CD4-positive, alpha-beta T cell treated with Interferon alpha-2 for 1 hour (primary cell): ENCODE measurements around the gene SUGP2.
"Not testable (repeated sequence)": the region's sequence is repeated elsewhere in the genome, so short reads cannot be mapped to it uniquely, and the experiment has no call there.

Experiments used
- DNase-seq, 2 donors: peaks; one replicate each; pipeline ENCODE4 v3.0.0-alpha.2; 2020 to 2022

The SUGP2 gene

DNA sequence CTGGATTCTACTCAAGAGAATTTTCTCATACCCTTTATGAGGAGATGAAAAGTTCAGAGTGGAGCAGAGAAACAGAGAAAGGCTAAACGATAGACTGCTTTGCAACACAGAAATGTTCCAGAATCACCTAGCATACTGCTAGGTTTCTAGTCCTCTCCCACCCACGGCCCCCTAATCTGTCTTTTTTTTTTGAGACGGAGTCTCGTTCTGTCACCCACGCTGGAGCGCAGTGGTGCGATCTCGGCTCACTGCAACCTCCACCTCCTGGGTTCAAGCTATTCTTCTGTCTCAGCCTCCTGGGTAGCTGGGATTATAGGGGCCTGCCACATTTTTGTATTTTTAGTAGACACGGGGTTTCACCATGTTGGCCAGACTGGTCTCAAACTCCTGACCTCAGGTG lies 4.8 kb downstream of the SUGP2 start:
- DNase-seq, result no peak

DNA sequence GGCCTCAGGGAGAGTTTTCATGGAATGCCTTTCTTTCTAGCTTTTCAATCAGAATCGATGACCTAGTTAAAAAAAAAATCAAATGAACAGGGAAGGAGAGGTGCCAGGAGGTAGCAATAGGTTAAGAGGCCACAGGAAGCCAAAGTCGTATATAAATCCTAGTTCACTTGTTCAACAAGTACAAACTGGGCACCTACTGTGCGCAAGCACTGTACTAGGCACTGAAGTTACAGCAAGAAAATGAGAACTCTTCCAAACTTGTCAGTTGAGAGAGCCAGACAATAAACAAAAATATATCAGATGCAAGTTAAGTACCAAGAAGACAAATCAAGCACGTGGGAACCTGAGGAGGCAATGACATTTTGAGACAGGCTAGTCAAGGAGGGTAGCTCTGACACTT lies 6.1 kb downstream of the SUGP2 start:
- no peak for DNase-seq

DNA sequence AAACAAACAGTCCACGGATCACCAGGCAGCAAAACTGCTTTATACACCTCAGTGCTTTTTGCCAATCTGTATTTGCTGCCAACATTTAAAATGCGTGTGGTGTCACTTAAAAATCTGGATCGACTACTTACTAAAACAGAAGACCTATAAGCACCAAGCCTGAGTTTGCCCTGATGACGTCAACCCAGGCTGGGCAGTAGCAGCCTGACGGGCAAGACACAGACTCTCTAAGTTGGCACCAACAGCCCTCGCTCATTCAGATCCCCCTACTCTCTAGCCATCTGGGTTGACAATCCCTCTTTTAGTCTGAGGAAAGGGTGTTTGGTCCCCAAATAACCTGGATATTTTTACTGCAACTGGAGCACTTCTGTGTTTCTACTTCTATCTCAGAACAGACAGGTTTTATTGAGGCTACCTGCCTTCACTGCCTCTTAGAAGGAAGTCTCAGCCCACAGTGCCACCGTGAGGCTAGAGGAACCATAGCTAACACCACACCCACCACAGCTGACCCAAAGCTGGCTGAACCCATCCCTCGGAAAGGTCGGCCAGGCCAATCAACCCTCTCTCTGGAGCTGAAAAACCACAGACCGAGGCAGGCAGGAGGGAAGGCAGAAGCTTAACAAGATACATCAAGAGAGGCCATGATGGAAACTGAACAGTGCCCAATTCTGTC lies 6.9 kb downstream of the SUGP2 start:
- no peak for DNase-seq

DNA sequence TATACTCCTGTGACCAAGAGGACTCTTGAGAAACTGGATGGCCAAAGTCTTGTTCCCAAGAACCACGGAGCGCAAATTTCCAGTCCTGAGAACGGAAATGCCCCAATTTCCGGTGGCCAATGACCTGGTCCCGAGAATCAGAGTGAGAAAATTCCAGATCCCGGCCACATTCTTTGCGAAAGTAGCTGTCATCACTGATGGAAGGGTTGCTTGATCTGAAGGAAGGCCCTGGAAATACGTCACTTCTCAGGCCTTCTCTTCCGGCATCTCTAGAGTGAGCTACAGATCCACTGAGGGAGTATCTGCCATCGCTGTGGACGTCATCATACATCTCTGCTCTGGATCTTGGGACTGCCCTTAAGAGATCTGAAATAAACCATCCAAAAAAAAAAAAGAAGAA lies 7.5 kb downstream of the SUGP2 start:
- DNase-seq, result no peak

DNA sequence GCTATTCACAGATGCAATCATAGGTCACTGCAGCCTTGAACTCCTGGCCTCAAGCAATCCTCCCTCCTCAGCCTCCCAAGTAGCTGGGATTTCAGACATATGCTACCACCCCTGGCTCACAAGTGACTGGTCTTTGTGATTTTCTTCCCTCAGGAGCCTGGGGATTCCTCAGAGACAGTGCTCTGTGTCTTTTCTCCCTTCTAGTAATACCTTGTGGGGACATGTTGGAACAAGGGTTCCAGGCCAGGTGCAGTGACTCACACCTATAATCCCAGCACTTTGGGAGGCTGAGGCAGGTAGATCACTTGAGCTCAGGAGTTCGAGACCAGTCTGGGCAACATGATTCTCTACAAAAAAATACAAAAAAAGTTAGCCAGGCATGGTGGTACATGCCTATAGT lies 9.9 kb downstream of the SUGP2 start:
- not testable (repeated sequence) for DNase-seq

DNA sequence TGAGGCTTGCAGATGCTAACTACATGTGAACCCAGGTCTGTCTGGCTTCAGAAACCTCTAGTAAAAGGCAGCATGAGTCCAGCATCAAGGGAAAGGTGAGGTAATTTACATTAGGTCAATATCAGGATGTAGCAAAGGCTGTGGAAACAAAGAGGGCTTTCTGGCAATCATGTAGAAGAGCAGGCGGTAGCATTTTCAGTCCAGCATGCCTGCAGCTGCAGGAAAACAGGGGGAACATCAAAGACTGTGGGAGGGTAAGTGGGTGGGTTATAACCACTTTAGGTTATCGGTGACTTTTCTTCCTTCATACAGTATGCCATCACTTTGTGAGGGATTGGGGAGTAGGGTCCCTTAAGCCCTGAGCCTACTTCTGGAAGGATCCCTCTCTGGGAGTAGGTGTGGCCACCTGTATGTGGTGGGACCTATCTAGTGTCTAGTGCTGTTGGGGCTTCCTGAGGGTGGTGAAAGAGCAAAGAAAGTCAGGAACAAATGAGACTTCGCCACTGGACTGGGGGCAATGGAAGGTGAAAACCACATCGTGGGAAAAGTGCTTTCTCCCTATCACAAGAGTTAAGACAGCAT lies 10.8 kb downstream of the SUGP2 start:
- DNase-seq, result no peak

DNA sequence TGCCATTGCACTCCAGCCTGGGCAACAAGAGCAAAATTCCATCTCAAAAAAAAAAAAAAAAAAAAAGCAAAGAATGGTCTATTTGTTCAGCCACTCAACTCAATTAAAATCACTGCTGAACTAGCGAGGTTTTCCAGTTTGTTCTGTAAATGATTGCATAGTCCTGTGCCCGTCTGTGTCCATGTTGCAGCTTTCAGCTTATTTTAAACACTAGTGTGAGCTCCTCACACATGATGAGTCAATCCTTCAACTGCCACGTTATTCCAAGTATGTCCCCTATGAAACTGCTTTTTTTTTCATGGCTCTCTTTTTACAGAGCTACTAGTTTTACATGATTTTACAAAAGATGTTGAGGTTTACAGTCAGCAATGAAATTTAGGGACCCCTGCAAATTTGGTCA lies 12.2 kb downstream of the SUGP2 start:
- no peak for DNase-seq

DNA sequence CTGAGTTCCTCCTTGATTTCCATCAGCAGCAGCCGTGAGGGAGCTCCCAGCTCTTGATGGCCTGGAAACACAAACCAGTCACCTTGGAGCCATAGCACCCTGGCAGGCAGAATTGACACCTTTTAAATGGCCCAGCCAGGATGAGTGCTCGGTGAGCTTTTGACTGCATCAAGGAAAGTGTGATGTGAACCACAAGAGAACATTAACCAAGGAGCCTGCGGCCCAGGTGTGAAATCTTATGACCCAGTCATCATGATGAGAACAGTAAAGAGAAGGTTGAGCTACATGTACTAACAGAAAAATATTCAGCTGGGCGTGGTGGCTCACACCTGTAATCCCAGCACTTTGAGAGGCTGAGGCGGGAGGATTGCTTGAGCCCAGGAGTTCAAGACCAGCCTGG lies 22.8 kb downstream of the SUGP2 start:
- DNase-seq, result peak in 1 of 2 donors; percentile 14

DNA sequence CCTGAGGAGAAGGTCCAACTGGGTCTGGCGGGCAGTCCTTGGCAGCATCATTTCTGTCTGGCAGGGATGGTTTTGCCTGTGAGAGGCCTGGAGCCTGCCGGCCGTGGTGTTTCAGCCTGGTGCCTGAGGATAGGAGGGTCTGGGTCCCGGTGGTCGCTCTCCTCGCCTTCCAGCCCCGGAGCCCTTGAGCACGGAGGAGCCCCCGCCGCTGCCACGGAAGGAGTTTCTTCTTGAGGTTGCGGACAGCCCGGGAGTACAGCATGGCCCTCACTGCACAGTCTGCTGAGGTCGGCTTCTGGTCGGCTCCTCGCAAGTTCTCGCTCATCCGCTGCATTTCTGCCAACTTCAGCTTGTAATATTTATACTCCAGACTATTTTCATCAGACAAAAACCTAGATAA lies 23.4 kb downstream of the SUGP2 start:
- DNase-seq, result no peak

DNA sequence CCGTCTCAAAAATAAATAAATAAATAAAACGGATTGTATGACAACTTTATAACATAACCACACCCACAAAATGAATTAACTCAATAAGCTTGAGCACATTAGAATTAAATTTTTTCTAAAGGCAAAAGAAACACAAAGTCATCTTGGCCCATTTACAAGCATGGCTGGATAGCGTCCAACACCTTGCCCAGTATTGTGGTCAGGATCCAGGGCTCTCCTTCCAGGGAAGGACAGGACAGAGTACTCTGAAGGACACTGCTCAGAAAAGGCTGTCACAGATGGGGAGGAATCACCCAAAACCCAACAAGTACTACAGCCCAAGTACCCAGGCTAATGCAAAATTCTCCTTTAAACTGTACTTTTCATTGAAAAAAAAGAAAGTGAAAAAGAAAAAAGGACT lies 27.1 kb downstream of the SUGP2 start:
- DNase-seq, result no peak

DNA sequence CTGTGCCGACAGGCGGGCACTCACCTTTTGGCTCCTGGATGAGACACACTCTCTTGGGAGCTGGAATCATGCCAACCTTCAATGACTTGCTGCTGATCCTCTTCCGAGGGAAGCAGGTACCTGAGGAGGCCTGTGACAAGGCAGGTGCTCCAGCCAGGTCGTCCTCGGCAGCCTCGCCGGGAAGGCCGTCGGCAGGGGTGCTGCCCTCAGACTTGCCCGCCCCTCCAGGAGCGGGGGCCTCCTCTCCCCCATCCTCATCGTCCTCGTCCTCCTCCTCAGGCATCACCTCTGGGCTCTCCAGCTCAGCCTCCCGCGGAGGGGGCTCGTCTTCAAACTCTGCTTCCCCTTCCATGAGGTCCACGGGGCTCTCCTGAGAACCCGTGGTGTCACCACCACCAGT lies 29.2 kb downstream of the SUGP2 start:
- no peak for DNase-seq

DNA sequence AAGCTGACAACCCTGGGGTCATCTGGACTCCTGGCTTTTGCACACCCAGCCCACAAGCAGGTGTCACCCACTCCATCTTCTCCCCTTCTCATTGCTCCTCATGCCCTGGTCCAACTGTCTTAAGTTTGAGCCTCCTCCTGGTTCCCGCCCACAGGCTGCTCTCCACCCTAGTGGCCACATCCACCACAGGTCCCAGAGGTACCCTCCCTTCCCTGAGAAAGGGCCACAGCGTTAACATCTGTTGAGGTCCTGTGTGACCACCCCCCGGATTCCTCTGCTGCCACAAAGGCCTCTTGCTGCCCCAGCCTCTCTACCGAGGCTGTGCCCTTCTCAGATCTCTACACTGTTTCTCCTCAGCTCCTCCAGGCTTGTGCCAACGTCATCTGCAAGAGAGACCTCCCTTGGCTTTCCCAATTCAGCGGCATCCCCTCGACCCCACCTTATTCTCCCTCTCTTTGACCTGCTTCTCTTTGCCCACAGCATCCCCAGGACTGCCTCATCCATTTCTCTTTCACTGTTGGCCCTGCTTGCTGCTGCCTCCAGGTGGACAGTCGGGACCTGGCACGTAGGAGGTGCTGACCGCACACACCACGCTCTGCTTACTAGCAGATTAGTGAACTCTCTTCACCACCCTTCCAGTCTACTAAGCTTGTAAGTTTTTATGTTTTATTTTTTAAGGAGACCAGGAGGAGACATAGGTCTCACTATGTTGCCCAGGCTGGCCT lies 33.3 kb downstream of the SUGP2 start:
- DNase-seq, result no peak

DNA sequence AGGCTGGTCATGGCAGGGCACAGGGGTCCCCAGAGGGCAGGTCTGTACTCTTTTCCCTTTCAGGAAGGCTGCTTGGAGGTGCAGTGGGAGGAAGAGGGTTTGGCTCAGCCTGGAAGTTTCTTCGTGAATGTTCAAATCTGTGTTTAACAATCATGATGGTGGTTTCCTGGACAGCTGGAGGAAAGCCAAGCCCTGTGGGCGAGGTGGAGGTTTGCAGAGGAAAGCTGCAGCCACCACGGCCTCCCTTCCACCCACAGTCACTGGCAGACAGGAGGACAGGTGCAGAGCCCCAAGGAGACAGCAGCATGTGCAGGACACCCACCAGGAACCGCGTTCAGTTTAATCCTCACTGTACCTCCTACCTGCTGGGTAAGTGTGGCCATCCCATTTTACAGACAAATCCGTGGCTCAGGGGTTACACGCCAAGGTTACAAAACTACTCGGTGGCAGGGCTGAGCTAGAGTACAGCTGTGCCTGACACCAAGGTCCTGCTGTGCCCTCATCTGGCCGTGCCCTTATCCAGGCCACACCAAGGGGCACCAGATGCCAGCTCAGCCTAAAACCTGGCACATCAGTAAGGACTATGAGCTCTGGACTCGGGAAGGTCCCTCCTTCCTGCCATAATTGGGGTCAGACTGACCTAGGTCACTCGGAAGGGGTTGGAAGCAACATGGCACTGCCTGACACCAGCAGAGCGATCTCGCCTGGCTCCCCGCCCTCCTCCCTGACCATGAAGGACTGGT lies 34.1 kb downstream of the SUGP2 start:
- no peak for DNase-seq

DNA sequence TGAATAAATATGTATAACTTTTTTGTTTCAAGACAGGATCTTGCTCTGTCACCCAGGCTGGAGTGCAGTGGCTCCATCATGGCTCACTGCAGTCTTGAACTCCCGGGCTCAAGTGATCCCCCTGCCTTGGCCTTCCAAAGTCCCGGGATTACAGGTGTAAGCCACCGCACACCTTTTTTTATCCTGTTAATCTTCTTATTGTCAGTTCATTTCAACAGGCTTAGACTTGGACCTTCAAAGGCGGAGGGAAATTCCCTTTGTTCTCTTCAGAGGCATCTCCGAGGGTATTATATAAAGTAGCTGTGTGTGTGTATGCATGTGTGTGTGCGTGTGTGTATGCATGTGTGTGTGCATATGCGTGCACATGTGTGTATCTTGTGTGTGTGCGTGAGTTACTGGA lies 35.0 kb downstream of the SUGP2 start:
- no peak for DNase-seq

DNA sequence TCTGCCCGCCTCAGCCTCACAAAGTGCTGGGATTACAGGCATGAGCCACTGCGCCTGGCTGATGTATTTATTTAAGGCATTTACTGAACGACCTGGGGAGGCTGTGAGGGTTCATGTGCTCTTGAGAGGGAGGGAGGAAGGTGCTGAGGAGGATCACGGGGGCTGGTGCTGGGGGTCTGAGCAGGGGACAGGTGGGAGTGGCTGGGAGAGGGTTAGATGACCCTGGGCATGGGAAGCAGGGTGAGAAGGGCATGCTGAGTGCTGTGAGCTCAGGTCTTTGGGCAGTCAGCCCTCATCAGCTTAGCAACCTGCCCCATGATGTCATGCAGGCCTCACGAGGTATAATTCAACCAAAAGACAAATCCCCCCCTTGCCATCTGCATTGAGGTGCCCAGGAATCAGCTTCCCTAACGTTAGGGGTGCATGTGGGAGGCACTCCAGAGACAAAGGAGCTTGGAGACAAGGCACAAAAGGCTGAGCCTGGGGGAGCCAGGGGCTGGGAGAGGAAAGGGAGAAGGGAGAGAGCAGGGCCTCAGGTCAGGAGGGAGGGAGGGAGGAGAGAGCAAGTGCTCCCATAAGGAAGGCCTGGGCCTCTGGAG lies 36.4 kb downstream of the SUGP2 start:
- no peak for DNase-seq

DNA sequence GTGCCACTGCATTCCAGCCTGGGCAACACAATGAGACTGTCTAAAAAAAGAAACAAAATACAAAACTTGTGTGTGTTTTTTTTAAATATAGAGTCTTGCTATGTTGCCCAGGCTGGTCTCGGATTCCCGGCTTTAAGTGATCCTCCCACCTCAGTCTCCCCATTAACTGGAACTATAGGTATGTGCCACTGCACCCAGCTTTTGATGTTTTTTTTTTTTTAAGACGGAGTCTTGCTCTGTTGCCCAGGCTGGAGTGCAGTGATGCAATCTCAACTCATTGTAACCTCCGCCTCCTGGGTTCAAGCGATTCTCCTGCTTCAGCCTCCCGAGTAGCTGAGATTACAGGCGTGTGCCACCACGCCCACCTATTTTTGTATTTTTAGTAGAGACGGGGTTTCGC lies 37.0 kb downstream of the SUGP2 start:
- DNase-seq, result no peak

DNA sequence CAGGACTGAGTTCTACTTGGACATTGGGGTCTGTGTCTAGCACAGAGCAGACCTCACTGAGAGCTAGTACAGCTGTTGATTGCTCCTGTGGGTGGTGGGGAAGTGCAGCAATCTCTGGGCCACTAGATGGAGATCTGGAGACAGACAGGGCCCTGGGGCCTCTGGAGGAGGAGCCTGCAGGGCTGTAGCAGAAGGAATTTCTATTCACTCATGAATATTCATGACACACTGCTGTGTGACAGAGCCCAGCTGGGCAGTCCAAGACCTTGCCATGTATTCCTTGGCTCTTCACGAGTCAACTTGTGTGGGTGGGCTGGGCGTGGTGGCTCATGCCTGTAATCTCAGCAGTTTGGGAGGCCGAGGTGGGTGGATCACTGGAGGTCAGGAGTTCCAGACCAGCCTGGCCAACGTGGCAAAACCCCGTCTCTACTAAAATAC lies 37.5 kb downstream of the SUGP2 start:
- no peak for DNase-seq

DNA sequence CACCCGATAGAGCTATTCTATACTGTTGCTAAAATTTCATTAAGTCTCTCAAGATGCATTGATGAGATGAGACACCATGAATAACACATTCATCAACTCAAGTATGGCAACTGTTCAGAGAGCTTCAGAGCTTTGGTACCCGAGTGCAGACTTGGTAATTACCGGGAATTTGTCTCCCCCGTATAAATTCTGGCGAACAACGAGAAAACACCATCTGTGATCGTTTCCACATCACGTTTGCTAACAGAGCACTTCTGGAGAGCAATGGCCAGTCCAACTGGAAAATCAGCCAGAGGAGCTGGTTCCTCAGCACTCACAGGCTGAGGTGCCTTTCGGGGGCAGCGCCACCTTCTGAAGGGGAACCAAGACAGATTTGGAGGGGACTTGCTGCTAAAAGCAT lies 40.2 kb downstream of the SUGP2 start:
- DNase-seq, result no peak

DNA sequence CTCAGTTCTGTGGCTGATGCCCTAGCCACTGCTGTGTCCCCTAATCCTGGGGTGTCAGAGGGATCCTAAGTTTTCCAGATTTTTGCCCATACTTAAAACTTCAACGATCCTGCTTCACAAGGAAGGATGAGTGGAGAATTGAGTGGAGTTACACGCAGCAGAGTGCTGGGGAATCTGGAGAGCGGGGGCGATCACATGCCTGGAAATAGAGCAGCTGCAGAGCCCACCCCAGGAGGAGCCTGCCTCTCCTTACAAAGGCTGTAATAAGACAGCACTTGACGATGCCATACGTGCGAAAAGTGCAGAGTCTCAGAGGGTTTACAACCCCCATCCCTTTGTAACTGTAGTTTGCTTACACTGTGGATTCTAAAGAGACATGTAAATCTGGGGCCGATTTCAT lies 40.6 kb downstream of the SUGP2 start:
- DNase-seq, result no peak

DNA sequence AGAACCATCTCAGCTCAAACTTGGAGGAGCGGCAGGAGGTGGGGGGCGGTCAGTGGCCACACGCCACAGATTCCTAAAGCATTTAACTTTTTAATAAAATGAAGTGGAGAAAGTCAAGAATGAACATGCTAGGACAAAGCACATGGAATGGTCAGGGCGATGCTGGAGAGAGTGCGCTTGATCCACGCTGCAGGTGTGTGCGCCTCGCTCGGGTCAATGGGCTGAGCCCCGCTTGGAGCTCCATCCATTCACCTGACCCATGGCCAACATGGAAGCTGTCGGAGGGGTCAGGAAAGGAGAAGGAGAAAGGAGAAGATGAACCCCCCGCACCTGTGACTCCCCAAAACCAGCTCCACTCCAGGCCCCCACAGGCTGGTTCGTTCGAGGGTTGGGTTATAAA lies 41.8 kb downstream of the SUGP2 start:
- DNase-seq, result no peak

DNA sequence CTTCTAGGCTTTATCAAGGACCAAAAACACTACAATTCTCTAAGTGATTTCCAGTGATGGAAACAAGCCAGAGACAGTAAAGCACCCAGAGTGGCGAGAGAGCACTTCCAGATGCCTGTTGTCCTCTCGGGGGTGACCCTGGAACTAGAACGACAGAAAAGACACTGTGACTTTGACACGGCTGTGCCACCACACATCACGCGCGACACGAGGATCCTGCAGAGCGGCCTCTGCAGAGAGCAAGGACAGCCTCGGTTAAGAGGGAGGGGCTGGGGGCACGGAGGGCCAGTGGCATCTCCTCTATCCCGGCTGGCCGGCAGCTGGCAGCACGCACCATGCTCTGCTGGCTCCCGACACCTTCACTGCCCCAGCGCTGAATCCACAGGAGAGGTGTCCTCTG lies 42.3 kb downstream of the SUGP2 start:
- no peak for DNase-seq

DNA sequence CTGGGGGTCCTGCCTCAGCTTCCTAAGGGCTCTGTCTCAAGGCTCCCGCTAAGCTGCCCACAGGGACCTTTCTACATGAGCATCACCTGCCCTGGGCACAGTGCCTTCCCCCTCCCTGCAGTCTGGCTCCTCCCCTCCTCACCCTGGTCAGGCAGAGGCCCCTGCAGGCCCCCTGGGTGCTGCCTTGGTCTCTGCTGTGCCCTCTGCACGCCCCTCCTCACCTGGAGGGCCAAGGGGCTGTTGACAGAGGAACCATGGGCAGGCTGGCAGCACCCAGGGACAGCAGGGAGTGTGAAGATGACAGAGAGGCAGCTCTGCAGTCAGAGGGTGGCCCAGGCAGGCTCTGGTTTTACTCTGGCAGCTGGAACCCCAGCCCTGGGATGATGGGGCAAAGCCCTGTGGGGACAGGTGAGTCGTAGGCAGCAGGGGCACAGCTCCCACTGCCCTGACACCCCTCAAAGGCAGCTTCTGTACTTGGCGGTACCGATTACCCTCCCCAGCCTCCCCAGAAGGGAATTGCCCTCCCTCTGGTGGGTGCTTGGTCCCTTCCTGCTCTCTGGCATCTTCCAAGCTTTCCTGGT lies 43.1 kb downstream of the SUGP2 start:
- no peak for DNase-seq

DNA sequence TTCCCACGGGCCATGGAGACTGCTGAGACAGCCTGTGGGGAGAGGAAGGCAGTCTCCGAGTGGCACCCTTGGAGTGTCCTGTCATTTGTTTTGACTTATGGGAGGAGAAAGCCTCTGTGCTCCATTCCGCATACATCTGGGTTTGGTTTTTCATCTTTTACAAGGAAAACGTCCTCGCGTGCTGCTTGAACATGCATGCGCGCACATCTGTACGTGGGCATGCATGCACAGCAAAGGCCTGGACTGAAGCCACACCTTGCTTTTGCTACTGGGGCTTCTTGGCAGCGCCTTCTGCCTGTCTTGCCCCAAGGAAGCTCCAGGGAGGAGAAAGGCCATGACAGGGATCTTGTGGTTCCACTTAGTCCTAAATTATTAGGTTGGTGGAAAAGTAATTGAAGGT lies 44.0 kb downstream of the SUGP2 start:
- DNase-seq, result no peak
